Lung (tissue), 12 donors: ENCODE data around the gene PTPRN2. TPM values are rescaled to one million over a fixed set of nuclear protein-coding genes. Genes with fewer than 3 reads are reported as not detected.

Experiments used
- ATAC-seq: fragments of 200-7000 bp; cut with Tn5 transposase; one replicate; pipeline ENCODE4 v1.9.1; 2020; ENCODE audit warnings: moderate number of reproducible peaks; ENCODE audit not compliant: insufficient read depth, low FRiP score
- DNase-seq, 3 donors: peaks; one replicate each; pipeline ENCODE4 v3.0.0-alpha.2; 2013 to 2017
- H3K27ac ChIP-seq, 2 donors: one replicate each; pipeline ENCODE4 v1.5.1; 2013; ENCODE audit warnings: mild to moderate bottlenecking in 2 of 2, moderate library complexity in 2 of 2, control low read depth in 1 of 2, inconsistent platforms in 1 of 2, low read depth in 1 of 2, low read length in 1 of 2
- H3K27me3 ChIP-seq, 3 donors: one replicate each; pipeline ENCODE4 v1.5.1; 2013; ENCODE audit warnings: low read length in 2 of 3; ENCODE audit not compliant: control insufficient read depth in 3 of 3, insufficient read depth in 3 of 3
- H3K36me3 ChIP-seq, 4 donors: one replicate each; pipeline ENCODE4 v1.5.1; 2013; ENCODE audit warnings: low read length in 4 of 4, mild to moderate bottlenecking in 1 of 4, moderate library complexity in 1 of 4; ENCODE audit not compliant: control insufficient read depth in 4 of 4, insufficient read depth in 4 of 4
- H3K4me1 ChIP-seq, 5 donors: one replicate each; pipeline ENCODE4 v1.5.1; 2013; ENCODE audit warnings: low read length in 5 of 5, mild to moderate bottlenecking in 2 of 5, moderate library complexity in 1 of 5; ENCODE audit not compliant: control insufficient read depth in 5 of 5, insufficient read depth in 5 of 5
- H3K4me3 ChIP-seq: one replicate; pipeline ENCODE4 v1.5.1; 2013; ENCODE audit warnings: mild to moderate bottlenecking, control low read depth, moderate library complexity
- H3K9ac ChIP-seq, 2 donors: one replicate each; pipeline ENCODE4 v1.5.1; 2013; ENCODE audit warnings: low read length in 2 of 2, control low read depth in 1 of 2; ENCODE audit not compliant: insufficient read depth in 1 of 2
- H3K9me3 ChIP-seq, 4 donors: one replicate each; pipeline ENCODE4 v1.5.1; 2013; ENCODE audit warnings: low read length in 3 of 4, mild to moderate bottlenecking in 1 of 4, moderate library complexity in 1 of 4; ENCODE audit not compliant: control insufficient read depth in 4 of 4, insufficient read depth in 3 of 4
- CTCF ChIP-seq: IDR thresholded peaks from 2 replicates; pipeline ENCODE4 v1.5.1; 2012; ENCODE audit warnings: mild to moderate bottlenecking; ENCODE audit errors: control extremely low read depth, extremely low read depth
- WGBS, 2 donors: extraction: QIAGEN DNeasy Blood & Tissue Kit; methylation state at CpG; one replicate each; pipeline ENCODE4 v1.1.7; 2013; 5-methylcytosine and 5-hydroxymethylcytosine counted together
- polyA plus RNA-seq, 2 donors: library from polyadenylated mRNA; stranded (reverse); fragments of 200-250 nt; gene quantifications; one replicate each; pipeline ENCODE4 v1.2.1, GENCODE V29; 2013
- total RNA-seq, 2 donors: library from RNA; depleted of rRNA in 1 of 2; stranded (reverse); fragments of >200 nt in 1 of 2; gene quantifications; one replicate each; pipeline ENCODE4 v1.2.1, GENCODE V29; 2014 to 2021
- donor health status: control.
- donor health status: control.
- donor health status: Bipolar disorder and iron deficiency.
- donor health status: healthy.
- donor health status: DM: yes; HTN: yes; CAD: no.

Gene PTPRN2
- total and polyA plus RNA-seq, 4 donors, result 2.1 to 7.4 (median 4.4) TPM

DNA sequence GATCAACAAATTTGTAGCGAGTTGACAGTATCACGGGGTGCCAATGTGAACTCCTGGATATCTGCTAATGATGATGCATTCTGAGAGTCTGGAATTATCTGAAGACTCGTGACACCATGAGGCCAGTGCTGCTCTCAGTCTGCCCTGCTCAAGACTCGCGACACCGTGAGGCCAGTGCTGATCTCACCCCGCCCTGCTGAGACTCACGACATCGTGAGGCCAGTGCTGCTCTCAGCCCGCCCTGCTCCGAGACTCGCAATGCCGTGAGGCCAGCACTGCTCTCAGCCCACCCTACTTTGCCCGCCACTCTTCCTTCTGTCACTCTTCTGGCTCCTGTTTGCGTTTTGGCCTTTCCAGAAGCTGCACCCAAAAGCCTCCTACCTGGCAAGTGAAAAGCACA is 411.8 kb downstream of the PTPRN2 start:
- no peak for TF ChIP-seq CTCF
- Histone ChIP-seq H3K27ac (no peak overlapping the region), H3K36me3 (no peaks in the 10 kb centered on the region), H3K9me3 (peaks cover 0 to 42% (median 12%) of the 10 kb centered on the region in 4 donors), H3K9ac (no peak overlapping the region), H3K4me1 (no peaks in the 10 kb centered on the region), H3K4me3 (no peak overlapping the region), H3K27me3 (no peaks in the 10 kb centered on the region)
- ATAC-seq (no peak), DNase-seq (no peak)
- WGBS, 2 donors, result 88 to 89% methylated on average over 15 of the region's 15 CpGs

- Histone ChIP-seq H3K36me3 (no peaks in the 10 kb centered on the region), H3K9me3 (peaks cover 0 to 41% (median 12%) of the 10 kb centered on the region in 4 donors), H3K27ac (no peak overlapping the region), H3K4me1 (no peaks in the 10 kb centered on the region), H3K4me3 (no peak overlapping the region), H3K27me3 (no peaks in the 10 kb centered on the region), H3K9ac (no peak overlapping the region)
- no peak for ATAC-seq
- DNase-seq, result no peak
- WGBS, 2 donors, result 94 to 95% methylated on average over 12 of the region's 12 CpGs
- no peak for TF ChIP-seq CTCF
Observed at GRCh38 chr7:158174947-158175346, 412.7 kb downstream of the PTPRN2 start.

GRCh38 chr7:158167373-158167772 is 420.2 kb downstream of the PTPRN2 start:
- ATAC-seq (no peak), DNase-seq (no peak)
- Histone ChIP-seq H3K9ac (no peak overlapping the region), H3K4me3 (no peak overlapping the region), H3K27ac (no peak overlapping the region), H3K27me3 (no peaks in the 10 kb centered on the region), H3K36me3 (no peaks in the 10 kb centered on the region), H3K4me1 (no peaks in the 10 kb centered on the region), H3K9me3 (peaks cover 0 to 13% (median 4%) of the 10 kb centered on the region in 4 donors)
- no peak for TF ChIP-seq CTCF
- WGBS, 2 donors, result 73 to 77% methylated on average over 4 of the region's 4 CpGs
